Adipocyte (in vitro differentiated cells): ENCODE results near the gene TMEM139.

Experiments
- DNase-seq: peaks from one replicate; pipeline ENCODE4 v3.0.0-alpha.2; 2015; ENCODE audit warnings: low read depth
- H3K27me3 ChIP-seq: replicated peaks from 2 replicates; pipeline ENCODE4 v1.7.0; 2013; ENCODE audit warnings: mild to moderate bottlenecking, low read length, moderate library complexity; ENCODE audit not compliant: control insufficient read depth, insufficient read depth
- H3K36me3 ChIP-seq: 2 replicates; pipeline ENCODE4 v1.7.0; 2013; ENCODE audit warnings: low read length, mild to moderate bottlenecking, moderate library complexity; ENCODE audit not compliant: control insufficient read depth, insufficient read depth, severe bottlenecking
- H3K4me1 ChIP-seq: 2 replicates; pipeline ENCODE4 v1.7.0; 2013; ENCODE audit warnings: mild to moderate bottlenecking, low read length, moderate library complexity; ENCODE audit not compliant: control insufficient read depth, insufficient read depth
- H3K4me3 ChIP-seq: 2 replicates; pipeline ENCODE4 v1.7.0; 2013; ENCODE audit warnings: mild to moderate bottlenecking, low read length, moderate library complexity
- H3K9ac ChIP-seq: 2 replicates; pipeline ENCODE4 v1.7.0; 2013; ENCODE audit warnings: mild to moderate bottlenecking, low read length, moderate library complexity
- H3K9me3 ChIP-seq: 2 replicates; pipeline ENCODE4 v1.7.0; 2013; ENCODE audit warnings: mild to moderate bottlenecking, low read length, moderate library complexity; ENCODE audit not compliant: control insufficient read depth

Gene TMEM139

GRCh38 chr7:143329471-143330170 is 44.9 kb downstream of the TMEM139 start:
- no peak for DNase-seq
- Histone ChIP-seq H3K9ac (no peak overlapping the region), H3K4me1 (peaks cover 39% of the 10 kb centered on the region), H3K27me3 (no peaks in the 10 kb centered on the region), H3K36me3 (no peaks in the 10 kb centered on the region), H3K9me3 (no peaks in the 10 kb centered on the region), H3K4me3 (no peak overlapping the region)

GRCh38 chr7:143331179-143331801 is 46.5 kb downstream of the TMEM139 start:
- Histone ChIP-seq H3K9me3 (no peaks in the 10 kb centered on the region), H3K4me1 (peaks cover 27% of the 10 kb centered on the region), H3K36me3 (no peaks in the 10 kb centered on the region), H3K27me3 (no peaks in the 10 kb centered on the region), H3K9ac (no peak overlapping the region), H3K4me3 (no peak overlapping the region)
- peak; percentile 86 for DNase-seq

GRCh38 chr7:143334244-143334643 is 49.5 kb downstream of the TMEM139 start:
- H3K4me3 ChIP-seq = no peak overlapping the region
- H3K9me3 ChIP-seq = no peaks in the 10 kb centered on the region
- H3K27me3 ChIP-seq = no peaks in the 10 kb centered on the region
- no peak overlapping the region for H3K9ac ChIP-seq
- DNase-seq = no peak
- H3K36me3 ChIP-seq = no peaks in the 10 kb centered on the region
- H3K4me1 ChIP-seq = peaks cover 27% of the 10 kb centered on the region

- Histone ChIP-seq H3K27me3 (no peaks in the 10 kb centered on the region), H3K4me1 (peaks cover 12% of the 10 kb centered on the region), H3K9ac (no peak overlapping the region), H3K36me3 (no peaks in the 10 kb centered on the region), H3K4me3 (no peak overlapping the region), H3K9me3 (no peaks in the 10 kb centered on the region)
- no peak for DNase-seq
Observed at GRCh38 chr7:143337216-143337615, 52.5 kb downstream of the TMEM139 start.
